MG63 (cell line): Measurements from ENCODE around the gene STIM2. TPM values are rescaled to one million over a fixed set of nuclear protein-coding genes. Genes with fewer than 3 reads are reported as not detected.
"Not testable (repeated sequence)": the region's sequence is repeated elsewhere in the genome, so short reads cannot be mapped to it uniquely, and the experiment has no call there.

ENCODE experiments used
- DNase-seq: peaks from one replicate; pipeline ENCODE4 v3.0.0-alpha.2; 2020
- H3K27me3 ChIP-seq: fragments of 250-450 bp; sonication (Bioruptor Pico); 2 replicates; pipeline ENCODE4 v1.5.1; 2020; ENCODE audit warnings: mild to moderate bottlenecking, moderate library complexity
- H3K36me3 ChIP-seq: fragments of 250-450 bp; sonication (Bioruptor Pico); 2 replicates; pipeline ENCODE4 v1.5.1; 2020; ENCODE audit warnings: mild to moderate bottlenecking, moderate library complexity
- H3K4me3 ChIP-seq: fragments of 250-450 bp; sonication (Bioruptor Pico); 2 replicates; pipeline ENCODE4 v1.5.1; 2020; ENCODE audit warnings: mild to moderate bottlenecking, moderate library complexity
- H3K9me3 ChIP-seq: fragments of 250-450 bp; sonication (Bioruptor Pico); 2 replicates; pipeline ENCODE4 v1.5.1; 2020; ENCODE audit warnings: mild to moderate bottlenecking, moderate library complexity
- total RNA-seq: library from RNA; depleted of rRNA; stranded (reverse); fragments of >200 nt; shearing (Covaris generic); gene quantifications from 2 replicates; pipeline ENCODE4 v1.2.3, GENCODE V29; 2014; ENCODE audit warnings: low replicate concordance; rRNA removed

The STIM2 gene
- 15.7 and 19.7 TPM in 2 replicates for total RNA-seq

- H3K4me3 ChIP-seq, result peak within 1 kb of the TSS; percentile 55
- no peaks in the 10 kb centered on the region for H3K27me3 ChIP-seq
- H3K36me3 ChIP-seq, result no peaks in the 10 kb centered on the region
- no peaks in the 10 kb centered on the region for H3K9me3 ChIP-seq
- peak; percentile 93 for DNase-seq
Measured at GRCh38 chr4:26860157-26860921, at the start of gene STIM2. TSS of gene STIM2 (plus strand) at chr4:26860841.

GRCh38 chr4:26811571-26811970 is 49.1 kb upstream of the STIM2 start:
- H3K36me3 ChIP-seq, H3K27me3 ChIP-seq, H3K4me3 ChIP-seq, H3K9me3 ChIP-seq: not testable (repeated sequence)
- DNase-seq, result peak; percentile 16

GRCh38 chr4:26812049-26812714 is 48.5 kb upstream of the STIM2 start:
- no peaks in the 10 kb centered on the region for H3K36me3 ChIP-seq
- H3K4me3 ChIP-seq, result no peak overlapping the region
- DNase-seq, result no peak
- no peaks in the 10 kb centered on the region for H3K9me3 ChIP-seq
- H3K27me3 ChIP-seq, result no peaks in the 10 kb centered on the region

GRCh38 chr4:26813698-26814097 is 46.9 kb upstream of the STIM2 start:
- Histone ChIP-seq H3K27me3 (no peaks in the 10 kb centered on the region), H3K4me3 (no peak overlapping the region), H3K9me3 (no peaks in the 10 kb centered on the region), H3K36me3 (no peaks in the 10 kb centered on the region)
- DNase-seq, result no peak

GRCh38 chr4:26815199-26815598 is 45.4 kb upstream of the STIM2 start:
- no peak overlapping the region for H3K4me3 ChIP-seq
- no peaks in the 10 kb centered on the region for H3K9me3 ChIP-seq
- H3K27me3 ChIP-seq, result no peaks in the 10 kb centered on the region
- no peak for DNase-seq
- H3K36me3 ChIP-seq, result no peaks in the 10 kb centered on the region

GRCh38 chr4:26815706-26816105 is 44.9 kb upstream of the STIM2 start:
- H3K36me3 ChIP-seq, result no peaks in the 10 kb centered on the region
- no peak for DNase-seq
- no peaks in the 10 kb centered on the region for H3K27me3 ChIP-seq
- H3K4me3 ChIP-seq, result no peak overlapping the region
- H3K9me3 ChIP-seq, result no peaks in the 10 kb centered on the region

- Histone ChIP-seq H3K4me3 (no peak overlapping the region), H3K27me3 (no peaks in the 10 kb centered on the region), H3K36me3 (no peaks in the 10 kb centered on the region), H3K9me3 (no peaks in the 10 kb centered on the region)
- no peak for DNase-seq
Measured at GRCh38 chr4:26819026-26819425, 41.6 kb upstream of the STIM2 start.

- no peak overlapping the region for H3K4me3 ChIP-seq
- no peaks in the 10 kb centered on the region for H3K27me3 ChIP-seq
- DNase-seq, result no peak
- no peaks in the 10 kb centered on the region for H3K36me3 ChIP-seq
- H3K9me3 ChIP-seq, result no peaks in the 10 kb centered on the region
Measured at GRCh38 chr4:26819478-26820095, 41.1 kb upstream of the STIM2 start.

GRCh38 chr4:26820346-26820745 is 40.3 kb upstream of the STIM2 start:
- Histone ChIP-seq H3K4me3 (no peak overlapping the region), H3K27me3 (no peaks in the 10 kb centered on the region), H3K36me3 (no peaks in the 10 kb centered on the region), H3K9me3 (no peaks in the 10 kb centered on the region)
- no peak for DNase-seq

- H3K9me3 ChIP-seq, result no peaks in the 10 kb centered on the region
- H3K36me3 ChIP-seq, result no peaks in the 10 kb centered on the region
- H3K27me3 ChIP-seq, result no peaks in the 10 kb centered on the region
- no peak overlapping the region for H3K4me3 ChIP-seq
- DNase-seq, result no peak
Measured at GRCh38 chr4:26821031-26821430, 39.6 kb upstream of the STIM2 start.

GRCh38 chr4:26821677-26822503 is 38.8 kb upstream of the STIM2 start:
- Histone ChIP-seq H3K27me3 (no peaks in the 10 kb centered on the region), H3K4me3 (no peak overlapping the region), H3K36me3 (no peaks in the 10 kb centered on the region), H3K9me3 (no peaks in the 10 kb centered on the region)
- no peak for DNase-seq

- DNase-seq, result no peak
- H3K9me3 ChIP-seq, result no peaks in the 10 kb centered on the region
- no peaks in the 10 kb centered on the region for H3K36me3 ChIP-seq
- no peaks in the 10 kb centered on the region for H3K27me3 ChIP-seq
- H3K4me3 ChIP-seq, result no peak overlapping the region
Measured at GRCh38 chr4:26822546-26822945, 38.1 kb upstream of the STIM2 start.

GRCh38 chr4:26822974-26823373 is 37.7 kb upstream of the STIM2 start:
- not testable (repeated sequence) for H3K9me3 ChIP-seq, DNase-seq, H3K27me3 ChIP-seq, H3K4me3 ChIP-seq, H3K36me3 ChIP-seq

- DNase-seq, result peak; percentile 50
- no peaks in the 10 kb centered on the region for H3K27me3 ChIP-seq
Measured at GRCh38 chr4:26823583-26823982, 37.1 kb upstream of the STIM2 start.

GRCh38 chr4:26824667-26825066 is 36.0 kb upstream of the STIM2 start:
- no peaks in the 10 kb centered on the region for H3K27me3 ChIP-seq
- H3K9me3 ChIP-seq, result no peaks in the 10 kb centered on the region
- no peak for DNase-seq
- H3K4me3 ChIP-seq, result no peak overlapping the region
- H3K36me3 ChIP-seq, result no peaks in the 10 kb centered on the region

More at GRCh38 chr4:26823583-26823982, 37.1 kb upstream of the STIM2 start:
- H3K9me3 ChIP-seq, result no peaks in the 10 kb centered on the region
- no peak overlapping the region for H3K4me3 ChIP-seq
- no peaks in the 10 kb centered on the region for H3K36me3 ChIP-seq

GRCh38 chr4:26826721-26827120 is 33.9 kb upstream of the STIM2 start:
- H3K4me3 ChIP-seq, result no peak overlapping the region
- H3K36me3 ChIP-seq, result no peaks in the 10 kb centered on the region
- DNase-seq, result no peak
- H3K9me3 ChIP-seq, result no peaks in the 10 kb centered on the region
- no peaks in the 10 kb centered on the region for H3K27me3 ChIP-seq

GRCh38 chr4:26827336-26827735 is 33.3 kb upstream of the STIM2 start:
- not testable (repeated sequence) for H3K4me3 ChIP-seq, H3K9me3 ChIP-seq, H3K36me3 ChIP-seq, DNase-seq, H3K27me3 ChIP-seq
